CD4-positive, alpha-beta T cell (primary cell): ENCODE measurements around the gene CD300H. TPM values are rescaled to one million over a fixed set of nuclear protein-coding genes. Genes with fewer than 3 reads are reported as not detected.

Experiments
- ATAC-seq: fragments of 200-7000 bp; cut with Tn5 transposase; one replicate; pipeline ENCODE4 v1.10.0; 2022; ENCODE audit warnings: mild to moderate bottlenecking; ENCODE audit not compliant: poor library complexity
- CTCF ChIA-PET: fragments of 350-600 bp; sonication (Branson Sonifier 250); formaldehyde crosslinking; loops from one replicate; lab custom pipeline; 2021; ENCODE audit warnings: antibody characterized with exemption, inconsistent platforms; lab: Charles Lee
- POLR2A ChIA-PET: fragments of 350-600 bp; sonication (Branson Sonifier 250); formaldehyde crosslinking; loops from one replicate; lab custom pipeline; 2021; ENCODE audit warnings: antibody characterized with exemption, inconsistent platforms; lab: Charles Lee
- DNase-seq, 14 experiments: peaks; one replicate each; pipeline ENCODE4 v3.0.0-alpha.2; 2013 to 2020; ENCODE audit warnings: mixed read lengths in 2 of 14
- H3K27ac ChIP-seq, 2 donors: one replicate each; pipeline versions ENCODE4 v1.5.1 to v1.7.0; 2013; ENCODE audit warnings: low read length in 2 of 2, low read depth in 1 of 2, mild to moderate bottlenecking in 1 of 2
- H3K27me3 ChIP-seq, 2 experiments: 1 replicate in 1 of 2; 2 replicates in 1 of 2; pipeline versions ENCODE4 v1.6.1 to v1.7.0; 2013; ENCODE audit warnings: low read length in 2 of 2, control low read depth in 1 of 2, mild to moderate bottlenecking in 1 of 2, moderate library complexity in 1 of 2; ENCODE audit not compliant: insufficient read depth in 2 of 2, control insufficient read depth in 1 of 2
- H3K36me3 ChIP-seq: one replicate; pipeline ENCODE4 v1.6.1; 2013; ENCODE audit warnings: low read length, control low read depth; ENCODE audit not compliant: insufficient read depth
- H3K4me1 ChIP-seq: one replicate; pipeline ENCODE4 v1.6.1; 2013; ENCODE audit warnings: low read length, control low read depth; ENCODE audit not compliant: insufficient read depth
- H3K4me3 ChIP-seq: one replicate; pipeline ENCODE4 v1.5.1; 2013; ENCODE audit warnings: mild to moderate bottlenecking, low read length, moderate library complexity
- H3K9me3 ChIP-seq, 2 experiments: 1 replicate in 1 of 2; 2 replicates in 1 of 2; pipeline versions ENCODE4 v1.6.1 to v1.7.0; 2013; ENCODE audit warnings: low read length in 2 of 2, mild to moderate bottlenecking in 2 of 2, control low read depth in 1 of 2, moderate library complexity in 1 of 2; ENCODE audit not compliant: control insufficient read depth in 1 of 2, insufficient read depth in 1 of 2
- H3K27ac Mint-ChIP-seq: one replicate; pipeline ENCODE4 v1.8.0; 2020; ENCODE audit warnings: mixed read lengths
- H3K27me3 Mint-ChIP-seq: one replicate; pipeline ENCODE4 v1.8.0; 2021; ENCODE audit warnings: mixed read lengths
- H3K36me3 Mint-ChIP-seq: one replicate; pipeline ENCODE4 v1.8.0; 2021; ENCODE audit warnings: low read depth, mixed read lengths
- H3K4me1 Mint-ChIP-seq: one replicate; pipeline ENCODE4 v1.8.0; 2021; ENCODE audit warnings: low read depth, mixed read lengths
- H3K4me3 Mint-ChIP-seq: one replicate; pipeline ENCODE4 v1.8.0; 2020; ENCODE audit warnings: mild to moderate bottlenecking, mixed read lengths
- H3K9me3 Mint-ChIP-seq: one replicate; pipeline ENCODE4 v1.8.0; 2020; ENCODE audit warnings: mixed read lengths
- intact Hi-C, 2 experiments: fragments of 100-400 bp; cut with DNase I in 1 of 2; cut with micrococcal nuclease in 1 of 2; formaldehyde crosslinking; loops; one replicate each; pipeline versions ENCODE4 v1.15.1 to v1.9.0; 2023 to 2025; cut with DNase I, micrococcal nuclease
- total RNA-seq, 174 experiments: library from RNA in 2 of 174; stranded (reverse) in 2 of 174; gene quantifications; one replicate each; pipeline ENCODE4 v1.2.3 and lab custom pipeline; 2021 to 2026
- TF ChIP-seq, protein P1 (sequence below): fragments of 200-600 bp; IDR thresholded peaks from one replicate; pipeline ENCODE4 v1.8.0; 2022; ENCODE audit warnings: antibody characterized with exemption, mild to moderate bottlenecking

Gene CD300H
- total RNA-seq, 2 experiments from 2014 or later, result not detected

- H3K36me3 ChIP-seq, result no peaks in the 10 kb centered on the region
- H3K9me3 Mint-ChIP-seq, result no peaks in the 10 kb centered on the region
- H3K4me3 ChIP-seq, result no peak within 1 kb of the TSS
- ATAC-seq (peak; percentile 77), DNase-seq (peak in 2 of 14 experiments; percentile 15 to 36)
- no peaks in the 10 kb centered on the region for H3K36me3 Mint-ChIP-seq
- peak within 1 kb of the TSS; percentile 23 for H3K4me3 Mint-ChIP-seq
- peaks cover 22% of the 10 kb centered on the region for H3K4me1 Mint-ChIP-seq
- intact Hi-C loops, result no loop called here
- H3K27me3 Mint-ChIP-seq, result peaks cover 8% of the 10 kb centered on the region
- peaks cover 0 to 5% of the 10 kb centered on the region in 2 experiments for H3K27me3 ChIP-seq
- peaks cover 10% of the 10 kb centered on the region for H3K4me1 ChIP-seq
- H3K27ac Mint-ChIP-seq, result peak within 1 kb of the TSS; percentile 76
- TF ChIP-seq, protein P1, sequence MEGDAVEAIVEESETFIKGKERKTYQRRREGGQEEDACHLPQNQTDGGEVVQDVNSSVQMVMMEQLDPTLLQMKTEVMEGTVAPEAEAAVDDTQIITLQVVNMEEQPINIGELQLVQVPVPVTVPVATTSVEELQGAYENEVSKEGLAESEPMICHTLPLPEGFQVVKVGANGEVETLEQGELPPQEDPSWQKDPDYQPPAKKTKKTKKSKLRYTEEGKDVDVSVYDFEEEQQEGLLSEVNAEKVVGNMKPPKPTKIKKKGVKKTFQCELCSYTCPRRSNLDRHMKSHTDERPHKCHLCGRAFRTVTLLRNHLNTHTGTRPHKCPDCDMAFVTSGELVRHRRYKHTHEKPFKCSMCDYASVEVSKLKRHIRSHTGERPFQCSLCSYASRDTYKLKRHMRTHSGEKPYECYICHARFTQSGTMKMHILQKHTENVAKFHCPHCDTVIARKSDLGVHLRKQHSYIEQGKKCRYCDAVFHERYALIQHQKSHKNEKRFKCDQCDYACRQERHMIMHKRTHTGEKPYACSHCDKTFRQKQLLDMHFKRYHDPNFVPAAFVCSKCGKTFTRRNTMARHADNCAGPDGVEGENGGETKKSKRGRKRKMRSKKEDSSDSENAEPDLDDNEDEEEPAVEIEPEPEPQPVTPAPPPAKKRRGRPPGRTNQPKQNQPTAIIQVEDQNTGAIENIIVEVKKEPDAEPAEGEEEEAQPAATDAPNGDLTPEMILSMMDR, result no peak
- CTCF ChIA-PET, result no interaction called here
- H3K27ac ChIP-seq, result no peak within 1 kb of the TSS
- no peaks in the 10 kb centered on the region for H3K9me3 ChIP-seq
- POLR2A ChIA-PET, result interaction anchor here (0.9 to 1.4 kb wide), 2 partner anchors 11 to 281 kb away, joined by 4 to 6 read pairs; no protein-coding TSS in a partner anchor
These were observed 25.0 kb upstream of the CD300H start, which contains the start of gene CD300LD for GRCh38 chr17:74592087-74592990. Gene CD300LD, minus strand, starts transcription at chr17:74592283. Its CDS starts 81 bp downstream, at chr17:74592202.

DNA sequence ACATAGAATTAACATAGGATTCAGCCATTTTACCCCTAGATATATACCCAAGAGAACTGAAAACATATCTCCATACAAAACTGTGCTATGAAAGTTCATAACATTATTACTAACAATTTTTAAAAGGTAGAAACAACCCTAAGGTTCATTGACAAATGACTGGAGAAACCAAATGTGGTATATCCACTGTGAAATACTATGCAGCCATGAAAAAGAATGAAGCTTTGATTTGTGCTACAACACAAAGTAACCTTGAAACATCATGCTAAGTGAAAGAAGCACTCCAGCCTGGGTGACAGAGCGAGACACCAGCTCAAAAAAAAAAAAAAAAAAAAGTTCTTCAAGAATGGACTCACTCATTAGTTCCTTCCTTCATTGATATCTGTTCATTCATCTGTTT is 24.2 kb upstream of the CD300H start:
- ChIA-PET POLR2A (interaction anchor here (0.9 to 1.4 kb wide), 2 partner anchors 12 to 282 kb away, joined by 4 to 6 read pairs; no protein-coding TSS in a partner anchor), CTCF (interaction anchor here (0.7 kb wide), 1 partner anchor 9 kb away, joined by 3 read pairs; no protein-coding TSS in a partner anchor)
- intact Hi-C loops, result no loop called here
- peaks cover 10% of the 10 kb centered on the region for H3K4me1 ChIP-seq
- no peak overlapping the region for H3K4me3 ChIP-seq
- ATAC-seq, result no peak
- H3K27ac Mint-ChIP-seq, result peak overlapping the region; percentile 76
- H3K4me1 Mint-ChIP-seq, result peaks cover 20% of the 10 kb centered on the region
- H3K27ac ChIP-seq, result no peak overlapping the region
- H3K27me3 Mint-ChIP-seq, result peaks cover 8% of the 10 kb centered on the region
- H3K27me3 ChIP-seq, result peaks cover 0 to 5% of the 10 kb centered on the region in 2 experiments
- H3K4me3 Mint-ChIP-seq, result no peak overlapping the region
- no peaks in the 10 kb centered on the region for H3K9me3 Mint-ChIP-seq
- no peaks in the 10 kb centered on the region for H3K36me3 ChIP-seq
- DNase-seq, result no peak
- H3K36me3 Mint-ChIP-seq, result no peaks in the 10 kb centered on the region
- H3K9me3 ChIP-seq, result no peaks in the 10 kb centered on the region
- TF ChIP-seq, protein P1, result no peak

DNA sequence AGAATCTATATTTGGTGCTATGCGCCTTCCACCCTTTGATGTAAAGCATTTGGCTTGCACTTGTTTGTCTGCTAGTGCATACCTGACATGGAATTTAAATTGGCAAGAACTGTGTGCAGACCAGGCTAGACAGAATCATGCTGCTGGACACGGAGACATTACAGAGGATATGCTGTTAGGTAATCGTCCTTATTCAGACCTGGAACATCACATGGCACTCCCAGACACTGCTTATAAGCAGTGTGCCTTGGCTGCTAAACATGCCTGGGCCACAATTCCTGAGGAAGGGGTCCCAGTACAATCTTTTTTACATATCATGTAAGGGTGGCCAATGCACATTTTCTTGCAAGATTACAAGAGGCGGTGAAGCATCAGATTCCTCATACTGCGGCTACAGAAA is 18.4 kb upstream of the CD300H start:
- TF ChIP-seq, protein P1, result no peak
- no peaks in the 10 kb centered on the region for H3K36me3 ChIP-seq
- H3K9me3 ChIP-seq, result peaks cover 3 to 4% of the 10 kb centered on the region in 2 experiments
- Mint-ChIP-seq H3K9me3 (peaks cover 6% of the 10 kb centered on the region), H3K27ac (no peak overlapping the region), H3K4me1 (peaks cover under 1% of the 10 kb centered on the region), H3K4me3 (no peak overlapping the region), H3K36me3 (no peaks in the 10 kb centered on the region), H3K27me3 (no peaks in the 10 kb centered on the region)
- DNase-seq (no peak), ATAC-seq (no peak)
- peaks cover 0 to 2% of the 10 kb centered on the region in 2 experiments for H3K27me3 ChIP-seq
- no peak overlapping the region for H3K27ac ChIP-seq
- ChIA-PET CTCF (no interaction called here), POLR2A (no interaction called here)
- intact Hi-C loops, result no loop called here
- H3K4me3 ChIP-seq, result no peak overlapping the region
- no peaks in the 10 kb centered on the region for H3K4me1 ChIP-seq
